ENCODE measurements around the gene SMIM13.

SMIM13 gene

GRCh38 chr6:11093626-11094410 is at the start of gene SMIM13:
Gene SMIM13 (plus strand): TSS chr6:11093834. CDS start chr6:11094314, 480 bp downstream.
- peak; percentile 93 for DNase-seq (ENCODE audit: low read depth)

- DNase-seq (ENCODE audit: low read depth) = peak; percentile 2
These were observed 49.5 kb upstream of the SMIM13 start, which contains the start of gene ELOVL2 for GRCh38 chr6:11043961-11044711. Gene ELOVL2 (minus strand): TSS chr6:11044305. CDS start chr6:11044230, 75 bp downstream.

DNA sequence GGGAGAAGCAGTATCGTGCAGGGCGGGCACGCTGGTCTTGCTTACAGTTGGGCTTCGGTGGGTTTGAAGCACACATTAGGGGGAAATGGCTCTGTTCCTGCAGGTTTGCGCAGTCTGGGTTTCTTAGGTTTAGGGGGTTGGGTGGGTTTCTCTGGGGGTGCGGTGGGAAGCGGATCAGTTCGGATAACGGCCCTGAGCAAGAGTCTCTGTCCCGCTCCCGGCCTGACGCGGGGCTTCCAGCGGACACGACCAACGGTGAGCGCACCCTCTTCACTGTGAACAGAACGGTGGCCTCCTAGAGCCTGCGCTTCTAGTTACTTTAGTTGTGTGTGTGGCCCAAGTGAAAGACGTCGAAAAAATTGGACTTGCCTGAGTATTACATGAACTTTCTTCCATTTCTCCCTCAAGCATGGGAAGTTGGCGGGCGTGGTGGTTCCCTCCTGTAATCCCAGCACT is 48.9 kb upstream of the SMIM13 start:
- no peak for DNase-seq (ENCODE audit: low read depth)

DNA sequence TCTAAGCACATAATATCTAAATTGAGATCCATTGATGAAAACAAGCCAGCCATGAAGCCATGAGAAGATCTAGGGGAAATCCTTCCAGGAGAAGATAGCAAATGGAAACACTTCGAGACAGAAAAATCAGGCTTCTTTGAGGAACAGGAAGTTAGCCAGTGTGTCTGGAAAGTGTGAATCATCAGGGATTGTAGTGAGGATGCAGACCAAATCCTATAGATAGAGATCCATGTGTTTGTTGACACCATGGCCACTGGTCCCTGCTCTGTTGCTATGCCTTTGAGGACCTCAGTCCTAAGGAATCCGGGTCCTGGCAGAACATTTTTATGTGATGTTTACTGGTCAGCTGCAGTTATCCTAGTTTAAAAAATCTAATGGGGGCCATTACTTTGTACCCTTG is 42.9 kb upstream of the SMIM13 start:
- no peak for DNase-seq (ENCODE audit: low read depth)

GRCh38 chr6:11053307-11053706 is 40.3 kb upstream of the SMIM13 start:
- no peak for DNase-seq (ENCODE audit: low read depth)

DNA sequence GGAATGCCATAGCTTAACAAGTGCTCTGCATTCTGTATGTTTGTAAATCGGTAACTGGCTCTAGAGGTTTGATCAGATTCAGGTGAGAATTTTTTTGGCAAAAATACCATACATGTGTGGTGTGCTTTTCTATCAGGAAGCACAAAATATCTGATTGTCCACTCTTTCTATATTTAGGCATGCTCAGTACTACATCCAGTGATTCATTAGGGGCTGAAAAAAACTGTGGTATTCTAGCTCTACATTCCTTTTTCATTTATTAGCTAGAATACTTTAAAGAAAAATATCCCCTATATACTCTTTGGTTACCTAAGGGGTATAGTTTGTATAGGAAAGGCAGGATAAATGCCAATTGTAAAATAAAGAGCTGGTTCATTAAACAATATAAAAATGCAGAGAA is 38.9 kb upstream of the SMIM13 start:
- no peak for DNase-seq (ENCODE audit: low read depth)

DNA sequence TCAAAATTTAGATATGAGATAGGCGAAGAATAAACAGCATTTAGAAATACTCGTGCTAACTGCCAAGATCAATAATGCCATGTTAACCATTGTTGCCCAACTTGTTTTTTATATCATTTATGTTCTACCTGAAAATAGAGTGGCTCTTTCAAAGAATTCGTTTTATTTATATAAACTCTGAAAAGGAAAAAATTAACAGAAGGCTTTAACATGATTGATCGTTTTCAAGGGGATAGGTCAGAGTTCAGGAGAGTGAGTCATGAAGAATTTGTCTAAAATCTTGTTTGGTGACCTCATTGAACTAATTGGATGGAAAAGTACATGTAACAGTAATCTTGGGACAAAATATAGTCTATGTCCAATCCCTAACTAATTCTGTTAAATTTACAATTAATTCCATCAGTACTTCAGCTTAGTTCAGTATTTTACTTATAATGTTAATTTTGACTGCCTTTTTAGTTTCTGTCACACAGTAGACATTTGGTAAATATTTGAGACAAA is 38.5 kb upstream of the SMIM13 start:
- no peak for DNase-seq (ENCODE audit: low read depth)

DNA sequence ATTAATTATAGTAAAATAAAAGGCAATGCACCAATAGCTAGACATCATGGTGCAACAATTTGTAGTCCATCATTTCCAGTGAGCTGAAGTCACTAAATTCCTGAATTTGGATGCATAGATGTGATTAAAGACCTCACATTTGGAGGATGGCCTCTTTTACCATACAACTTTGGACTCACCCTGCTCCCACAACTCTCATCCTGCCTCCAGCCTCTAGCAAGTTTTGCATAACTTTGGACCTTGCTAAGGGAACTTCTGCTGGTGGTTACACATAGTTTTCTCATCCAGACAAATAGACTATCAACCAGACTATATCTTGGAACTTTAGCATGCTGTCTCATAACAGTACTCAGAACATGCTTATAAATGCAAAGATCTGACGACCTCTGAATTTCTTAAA is 36.8 kb upstream of the SMIM13 start:
- no peak for DNase-seq (ENCODE audit: low read depth)

GRCh38 chr6:11058406-11058805 is 35.2 kb upstream of the SMIM13 start:
- DNase-seq (ENCODE audit: low read depth) = no peak

GRCh38 chr6:11062083-11062482 is 31.6 kb upstream of the SMIM13 start:
- DNase-seq (ENCODE audit: low read depth) = no peak

DNA sequence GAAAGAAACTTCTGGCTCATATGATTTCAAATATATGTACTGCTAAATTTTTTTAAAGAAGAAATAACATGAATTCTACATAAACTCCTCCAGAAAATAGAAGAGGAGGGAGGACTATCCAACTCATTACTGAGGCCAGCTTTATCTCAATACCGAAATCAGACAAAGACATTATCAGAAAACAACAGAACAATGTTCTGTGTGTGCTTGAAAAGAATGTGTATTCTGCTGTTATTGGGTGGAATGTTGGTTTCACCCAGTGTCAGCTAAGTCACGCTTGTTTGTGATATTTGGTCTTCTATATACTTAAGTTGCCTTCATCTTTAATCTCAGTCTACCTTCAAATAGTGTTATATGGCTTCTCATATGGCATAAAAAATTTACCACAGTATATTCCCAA is 30.9 kb upstream of the SMIM13 start:
- DNase-seq (ENCODE audit: low read depth) = no peak

DNA sequence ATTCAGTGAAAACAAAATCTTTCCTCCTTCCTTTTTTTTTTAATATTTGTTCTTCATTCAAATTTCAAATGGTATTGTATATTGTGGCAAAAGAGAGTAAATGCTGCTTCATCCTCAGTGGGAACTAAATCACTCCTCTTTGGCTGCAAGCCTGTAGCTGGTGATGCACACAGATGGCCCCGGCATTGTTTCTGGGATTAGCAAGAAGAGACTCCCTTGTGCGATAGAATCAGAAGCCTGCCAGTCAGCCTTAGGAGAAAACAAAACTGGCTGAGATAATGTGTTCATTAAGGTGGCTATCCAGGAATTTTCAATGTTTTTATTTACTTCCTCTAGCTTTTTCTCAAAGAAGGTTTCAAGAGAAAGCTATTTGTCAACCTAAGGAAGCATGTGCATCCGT is 28.8 kb upstream of the SMIM13 start:
- no peak for DNase-seq (ENCODE audit: low read depth)

DNA sequence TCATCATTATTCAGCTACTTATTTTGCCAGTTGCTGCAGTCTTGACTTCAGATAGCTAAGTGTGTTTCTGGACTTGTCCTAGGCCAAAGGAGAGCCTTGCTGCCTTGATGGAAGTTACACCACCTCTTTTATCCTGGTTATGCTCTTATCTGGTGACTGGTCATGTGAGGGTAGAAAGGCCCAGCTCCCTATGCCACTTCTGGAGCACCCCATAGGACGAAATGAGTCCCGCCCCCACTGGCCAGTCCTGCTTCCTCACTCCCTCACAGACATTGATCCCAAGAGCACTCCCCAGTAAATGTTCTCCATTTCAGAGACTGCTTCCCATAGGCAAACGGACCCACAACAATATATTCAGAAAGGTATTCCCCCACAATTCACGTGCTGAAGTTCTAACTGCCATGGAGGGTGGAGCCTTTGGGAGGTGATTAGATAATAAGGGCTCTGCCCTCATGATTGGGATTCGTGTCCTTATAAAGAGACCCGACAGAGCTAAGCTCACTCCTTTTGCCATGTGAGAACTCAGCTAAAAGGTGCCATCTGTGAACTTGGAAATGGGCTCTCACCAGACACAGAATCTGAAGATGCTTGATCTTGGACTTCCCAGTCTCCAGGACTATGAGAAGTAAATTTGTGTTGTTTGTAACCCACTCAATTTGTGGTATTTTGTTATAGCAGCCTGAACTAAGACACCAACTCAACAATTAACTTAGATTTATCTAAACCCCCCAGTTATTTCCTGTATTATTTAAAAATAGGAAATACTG is 28.0 kb upstream of the SMIM13 start:
- no peak for DNase-seq (ENCODE audit: low read depth)

- DNase-seq (ENCODE audit: low read depth) = no peak
These were observed 26.9 kb upstream of the SMIM13 start for GRCh38 chr6:11066505-11067347.

GRCh38 chr6:11067348-11067747 is 26.3 kb upstream of the SMIM13 start:
- no peak for DNase-seq (ENCODE audit: low read depth)

DNA sequence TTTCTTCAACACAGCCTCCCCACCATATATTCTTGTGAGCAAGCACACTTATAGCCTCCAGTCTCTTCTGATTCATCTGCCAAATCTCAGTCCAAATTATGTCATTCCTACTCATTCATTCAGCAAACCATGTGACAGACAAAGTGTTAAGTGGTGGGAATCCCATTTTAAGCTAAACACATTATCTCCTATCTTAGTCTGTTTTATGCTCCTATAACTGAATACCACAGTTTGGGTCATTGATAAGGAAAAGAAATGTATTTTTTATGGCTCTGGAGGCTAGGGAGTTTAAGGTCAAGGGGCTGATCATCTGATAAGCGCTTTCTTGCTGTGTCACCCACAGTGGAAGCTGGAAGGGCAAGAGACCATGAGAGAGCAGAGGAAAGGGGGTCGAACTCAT is 23.9 kb upstream of the SMIM13 start:
- no peak for DNase-seq (ENCODE audit: low read depth)

DNA sequence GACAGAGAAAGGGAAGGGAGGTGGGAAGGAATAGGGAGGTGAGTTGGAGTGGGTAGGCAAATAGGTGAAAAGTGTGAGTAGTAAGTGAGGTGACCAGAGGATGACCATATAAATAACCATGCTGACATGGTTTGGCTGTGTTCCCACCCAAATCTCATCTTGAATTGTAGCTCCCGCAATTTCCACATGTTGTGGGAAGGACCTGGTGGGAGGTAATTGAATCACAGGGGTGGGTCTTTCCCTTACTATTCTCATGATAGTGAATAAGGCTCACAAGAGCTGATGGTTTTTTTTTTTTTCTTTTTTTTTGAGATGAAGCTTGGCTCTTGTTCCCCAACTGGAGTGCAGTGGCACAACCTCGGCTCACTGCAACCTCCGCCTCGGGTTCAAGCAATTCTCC is 21.5 kb upstream of the SMIM13 start:
- DNase-seq (ENCODE audit: low read depth) = no peak

GRCh38 chr6:11076540-11076939 is 17.1 kb upstream of the SMIM13 start:
- no peak for DNase-seq (ENCODE audit: low read depth)

DNA sequence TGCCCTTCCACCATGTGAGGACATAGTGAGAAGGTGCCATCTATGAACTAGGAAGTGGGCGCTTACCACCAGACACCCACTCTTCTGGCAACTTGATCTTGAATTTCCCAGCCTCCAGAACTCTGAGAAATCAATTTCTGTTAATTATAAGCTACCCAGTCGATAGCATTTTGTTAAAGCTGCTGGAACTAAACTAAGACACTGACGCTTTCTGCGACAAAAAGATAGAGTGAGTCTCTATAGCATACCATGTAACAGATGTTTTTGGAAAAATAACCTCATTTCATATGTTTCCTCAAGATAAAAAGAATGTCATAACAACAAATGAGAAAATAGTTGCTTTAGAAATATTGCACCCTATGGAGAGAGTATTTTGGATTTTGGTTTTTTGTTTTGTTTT is 15.4 kb upstream of the SMIM13 start:
- no peak for DNase-seq (ENCODE audit: low read depth)

DNA sequence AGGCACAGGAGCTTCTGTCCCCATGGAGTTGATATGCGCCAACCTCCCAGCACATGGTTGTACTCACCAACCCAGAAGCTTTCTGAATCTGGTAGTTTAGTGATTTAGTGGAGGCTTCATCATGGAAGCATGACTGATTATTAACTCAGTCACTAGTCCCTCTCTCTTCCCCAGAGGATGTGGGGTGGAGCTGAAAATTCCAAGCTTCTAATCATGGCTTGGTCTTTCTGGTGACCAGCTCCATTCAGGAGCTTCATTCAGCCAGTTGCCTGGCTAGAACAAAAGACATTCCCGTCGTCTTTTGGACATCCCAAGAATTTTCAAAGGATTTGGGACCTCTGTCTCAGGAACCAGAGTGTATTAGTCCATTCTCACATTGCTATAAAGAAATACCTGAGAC is 13.3 kb upstream of the SMIM13 start:
- no peak for DNase-seq (ENCODE audit: low read depth)

DNA sequence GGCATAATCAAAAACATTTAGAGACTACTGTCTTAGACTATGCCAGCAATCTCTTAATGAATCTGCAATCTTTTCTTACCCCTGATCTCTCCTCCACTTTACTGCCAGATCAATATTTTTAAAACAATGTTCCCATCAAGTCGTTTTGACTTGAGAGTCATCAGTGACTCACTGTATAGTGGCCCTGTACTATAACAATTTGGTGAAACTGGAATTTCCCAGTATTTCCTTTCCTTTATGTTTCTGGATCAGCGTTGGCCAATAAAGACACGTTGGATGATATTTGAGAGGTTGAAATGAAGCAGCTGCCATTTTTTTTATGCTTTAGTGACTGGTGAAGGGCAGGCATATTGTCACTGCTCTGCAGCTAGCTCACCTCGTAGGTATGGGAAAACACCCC is 10.1 kb upstream of the SMIM13 start:
- no peak for DNase-seq (ENCODE audit: low read depth)

Data from stimulated activated CD8-positive, alpha-beta memory T cell treated with anti-CD3 and anti-CD28 coated beads, Interleukin-4, amount 100 ng/mL, for 24 hours (primary cell).